ENCODE data around the gene CREB1.

GRCh38 chr2:207630491-207630890, 100.7 kb downstream of the CREB1 start:
- no peak for TF ChIP-seq CTCF (IDR thresholded peaks at IDR 0.05)
- TF ChIP-seq POLR2A (IDR thresholded peaks at IDR 0.05) = no peak
- TF ChIP-seq EP300 (IDR thresholded peaks at IDR 0.05; ENCODE audit: low read depth) = no peak
